ENCODE results near the gene ABCG1. TPM values are rescaled to one million over a fixed set of nuclear protein-coding genes. Genes with fewer than 3 reads are reported as not detected.

ABCG1 gene
- total RNA-seq, 1 experiment from 2014 or later = not detected

DNA sequence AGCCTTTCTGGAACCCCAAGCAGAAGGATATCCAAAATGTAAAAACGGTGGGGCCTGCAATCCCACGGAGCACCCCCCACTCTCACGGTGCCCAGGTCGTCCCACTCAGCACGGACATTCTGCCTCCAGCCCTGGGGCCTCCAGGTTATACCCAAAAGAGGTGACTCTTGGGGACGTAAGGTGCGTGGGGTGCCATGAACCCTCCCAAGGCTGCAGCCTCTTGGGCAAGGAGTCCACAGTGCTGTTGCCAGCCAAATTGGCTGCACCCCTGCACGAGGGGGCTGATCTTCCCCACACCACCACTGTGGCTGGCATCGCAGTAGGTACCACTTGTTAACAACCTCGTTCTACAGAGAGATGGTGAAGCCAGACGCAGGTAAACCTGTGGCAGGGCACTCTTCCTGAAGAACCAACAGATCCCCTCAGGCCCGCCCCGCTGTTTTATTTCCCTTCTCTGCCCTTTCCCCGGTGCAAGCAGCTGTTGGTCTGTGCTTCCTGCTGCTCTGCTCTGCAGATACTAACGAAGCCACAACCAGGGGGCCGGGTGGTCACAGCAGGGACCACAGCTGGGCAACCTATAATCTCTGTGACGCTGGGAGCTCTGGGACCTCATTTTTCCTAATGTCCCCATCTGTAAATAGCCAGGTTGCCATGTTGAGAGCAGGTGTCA, 87.6 kb downstream of the ABCG1 start:
- no peak for DNase-seq (ENCODE audit: low read depth)

DNA sequence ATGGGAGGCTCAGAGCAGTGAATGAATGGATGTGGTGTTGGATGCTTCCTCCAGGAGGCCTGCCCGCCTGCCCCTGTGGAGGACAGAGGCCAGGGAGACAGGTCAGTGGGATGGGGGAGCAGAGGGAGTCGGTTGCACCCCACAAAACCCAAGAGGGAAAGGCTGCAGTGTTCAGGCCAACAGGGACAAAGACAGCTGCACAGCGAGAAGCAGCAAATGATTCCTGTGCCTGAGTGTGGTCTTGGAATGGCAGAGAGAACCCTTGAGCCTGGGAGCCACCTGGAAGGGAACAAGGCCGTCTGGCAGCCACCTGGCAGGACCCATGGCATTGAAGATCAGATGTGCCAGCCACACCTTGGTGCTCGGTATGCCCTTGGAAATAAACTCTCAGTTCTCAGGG, 88.2 kb downstream of the ABCG1 start:
- DNase-seq (ENCODE audit: low read depth) = no peak

DNA sequence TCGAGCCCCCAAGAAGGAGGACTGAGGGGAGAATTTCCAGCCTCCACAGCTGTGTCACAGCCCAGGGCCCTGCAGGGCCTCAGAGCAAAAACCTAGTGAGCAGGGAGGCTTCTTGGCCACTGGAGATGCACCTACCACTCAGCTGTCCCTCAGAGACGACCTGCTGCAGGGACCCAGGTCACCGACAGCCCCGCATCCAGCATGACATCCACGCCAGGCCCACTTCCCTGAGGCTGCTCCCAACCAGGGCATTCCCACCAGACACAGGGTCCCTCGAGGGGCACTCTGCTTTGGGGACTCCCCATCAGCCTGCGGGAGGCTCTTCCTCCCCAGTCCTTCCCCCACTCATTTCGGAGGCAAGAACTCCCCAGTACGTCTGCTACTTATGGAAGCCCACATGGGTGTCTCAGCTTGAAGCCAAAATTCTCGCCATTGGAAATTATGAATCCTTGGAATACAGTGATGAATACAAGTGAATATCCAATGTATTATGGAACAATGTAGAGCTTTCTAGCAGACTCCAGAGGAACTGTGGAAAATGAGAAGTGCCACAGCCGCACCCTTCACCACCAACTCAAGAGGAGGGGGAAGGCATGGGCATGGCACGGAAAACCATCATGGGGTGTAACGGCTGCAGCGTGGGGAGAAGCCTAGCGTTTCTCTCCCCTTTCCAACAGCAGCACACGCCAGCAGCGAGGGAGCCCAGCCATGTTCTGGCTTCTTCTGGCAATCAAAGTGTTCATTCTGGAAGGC, 89.4 kb downstream of the ABCG1 start:
- DNase-seq (ENCODE audit: low read depth) = no peak

DNA sequence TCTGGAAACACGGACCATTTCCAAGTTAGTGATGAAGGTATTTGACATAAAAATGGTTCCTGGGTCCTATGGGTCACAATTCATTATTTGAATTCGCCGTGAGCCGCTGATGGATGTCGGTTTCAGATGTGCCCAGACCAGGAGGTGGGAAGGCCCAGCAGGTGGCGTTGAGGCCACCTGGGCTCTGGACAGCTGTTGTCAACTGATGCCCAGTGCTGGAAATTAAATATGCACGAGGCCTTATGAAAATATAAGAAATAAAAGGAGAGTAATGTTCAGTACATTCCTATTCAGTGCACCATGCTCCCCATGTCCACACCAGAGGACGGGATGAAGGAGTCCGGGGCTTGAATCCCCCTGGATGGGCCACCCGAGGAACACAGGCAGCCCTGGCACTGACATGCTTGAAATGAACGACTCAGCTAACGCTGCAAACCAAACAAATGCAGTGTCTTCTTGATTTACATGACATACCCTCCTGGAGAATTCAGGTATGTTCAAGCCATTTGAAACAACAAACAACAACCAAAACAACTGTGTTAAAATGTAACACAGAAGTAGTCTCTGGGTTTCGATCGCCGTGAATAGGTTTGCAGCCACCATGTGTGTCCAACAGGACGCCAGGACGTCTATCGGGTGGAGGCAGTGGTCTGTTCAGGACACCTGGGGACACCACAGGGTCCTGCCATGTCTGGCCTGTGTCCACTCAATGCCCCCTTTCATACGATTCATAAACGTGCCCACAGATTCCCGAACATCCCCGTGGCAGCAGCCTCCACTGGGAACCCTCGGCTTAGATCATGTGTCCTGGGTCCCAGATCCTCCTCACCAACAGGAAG, 90.2 kb downstream of the ABCG1 start:
- DNase-seq (ENCODE audit: low read depth) = no peak

DNA sequence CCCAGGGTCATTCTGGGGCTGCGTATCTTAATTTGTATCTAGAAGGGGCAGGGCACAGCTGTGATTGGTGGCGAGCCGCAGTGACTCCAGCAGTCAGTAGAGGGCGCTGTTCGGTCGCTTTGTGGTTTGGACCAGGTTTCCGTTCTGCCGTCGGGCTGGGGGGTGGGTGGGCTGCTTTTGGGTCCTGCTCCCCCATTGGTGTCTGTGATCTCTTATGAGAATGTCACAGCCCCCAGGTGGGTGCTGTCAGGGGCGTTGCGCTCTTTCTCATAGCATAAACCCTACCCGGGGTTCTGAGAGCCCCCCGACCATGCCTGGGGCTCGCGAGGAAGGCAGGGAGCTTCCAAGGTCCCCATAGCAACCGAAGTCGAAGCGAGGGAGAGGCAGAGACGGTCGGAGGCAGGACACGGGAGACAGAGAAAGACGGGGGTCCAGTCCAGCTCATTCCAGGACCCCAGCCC, 90.8 kb downstream of the ABCG1 start:
- no peak for DNase-seq (ENCODE audit: low read depth)

DNA sequence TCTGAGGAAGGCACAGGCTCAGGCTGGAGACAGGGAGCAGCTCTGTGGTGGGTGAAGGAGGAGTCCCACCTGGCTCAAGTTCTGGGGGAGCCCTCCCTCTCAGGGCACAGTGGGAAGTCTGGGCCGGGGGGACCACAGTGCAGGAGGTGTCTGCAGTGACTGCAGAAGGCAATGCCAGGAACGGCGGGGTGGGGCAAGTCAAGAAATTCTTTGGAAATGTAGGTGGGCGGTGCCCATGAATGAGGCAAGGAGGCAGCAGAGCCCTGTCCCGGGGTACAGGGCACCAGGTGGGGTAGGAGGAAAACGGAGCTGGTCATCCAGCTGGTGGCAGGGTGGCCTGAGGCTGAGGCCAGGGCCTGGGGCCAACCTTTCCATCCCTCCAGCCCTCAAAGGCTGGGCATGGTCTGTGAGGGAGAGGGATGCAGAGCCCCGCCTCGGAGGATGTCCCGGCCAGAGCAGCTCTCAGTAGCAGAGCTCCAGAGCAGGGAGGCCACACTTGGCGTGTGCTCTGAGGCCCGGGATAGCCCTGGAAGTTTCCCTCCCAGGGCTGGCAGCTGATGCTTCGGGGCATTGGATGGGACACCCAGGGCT, 91.6 kb downstream of the ABCG1 start:
- no peak for DNase-seq (ENCODE audit: low read depth)

DNA sequence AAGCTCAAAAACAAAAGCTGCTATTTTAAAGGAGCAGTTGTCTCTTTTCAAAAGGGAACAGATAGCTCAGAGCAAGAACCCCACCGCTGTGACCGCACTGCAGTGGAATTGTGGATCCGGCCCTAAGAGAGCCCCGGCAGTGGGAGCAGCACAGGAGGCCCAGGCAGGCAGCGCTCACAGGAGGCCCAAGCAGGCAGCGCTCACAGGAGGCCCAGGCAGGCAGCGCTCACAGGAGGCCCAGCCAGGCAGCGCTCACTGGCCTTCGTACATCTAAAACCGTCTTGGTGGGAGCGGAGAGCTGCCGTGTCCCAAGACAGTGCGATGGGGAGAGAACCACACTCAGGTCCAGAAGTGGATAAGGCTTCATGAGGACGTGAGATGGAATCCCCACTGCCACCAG, 92.2 kb downstream of the ABCG1 start:
- no peak for DNase-seq (ENCODE audit: low read depth)

DNA sequence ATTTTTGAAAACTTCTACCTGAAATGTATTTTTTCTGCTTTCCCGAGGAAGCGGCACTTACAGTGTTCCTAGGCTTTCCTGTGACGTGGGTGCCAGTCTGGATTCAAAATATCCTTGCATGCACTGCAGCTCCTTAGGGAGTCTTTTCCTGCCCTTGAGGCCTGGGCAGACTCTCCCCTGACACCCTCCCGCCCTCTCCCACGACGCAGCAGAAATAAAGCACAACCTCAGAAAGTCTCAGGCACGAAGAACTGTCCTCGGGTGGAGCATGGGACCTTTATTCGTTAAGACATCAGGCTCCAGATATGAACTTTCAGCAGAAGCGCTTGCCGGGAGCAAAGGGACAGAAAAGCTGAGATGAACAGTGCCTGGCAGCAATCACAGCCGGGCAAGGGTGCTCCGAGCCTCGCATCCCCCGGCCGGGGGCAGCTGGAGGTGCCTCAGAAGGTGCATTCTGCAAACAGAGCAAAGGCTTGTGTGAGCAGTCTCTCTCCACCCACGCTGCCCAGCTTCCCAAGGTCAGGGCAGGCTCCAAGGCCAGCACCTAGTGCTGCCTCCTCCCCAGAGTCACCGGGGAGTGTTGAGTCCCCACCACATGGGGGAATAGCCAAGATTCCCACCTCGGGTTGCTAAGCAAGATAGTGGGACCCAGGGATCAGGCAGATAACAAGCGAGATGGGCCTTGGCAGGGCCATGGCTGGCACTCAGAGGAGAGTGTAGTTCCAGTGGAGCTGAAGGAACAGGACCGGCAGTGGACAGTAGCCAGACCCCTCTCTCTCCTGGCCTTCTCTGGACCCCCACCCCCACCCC, 93.1 kb downstream of the ABCG1 start:
- no peak for DNase-seq (ENCODE audit: low read depth)

DNA sequence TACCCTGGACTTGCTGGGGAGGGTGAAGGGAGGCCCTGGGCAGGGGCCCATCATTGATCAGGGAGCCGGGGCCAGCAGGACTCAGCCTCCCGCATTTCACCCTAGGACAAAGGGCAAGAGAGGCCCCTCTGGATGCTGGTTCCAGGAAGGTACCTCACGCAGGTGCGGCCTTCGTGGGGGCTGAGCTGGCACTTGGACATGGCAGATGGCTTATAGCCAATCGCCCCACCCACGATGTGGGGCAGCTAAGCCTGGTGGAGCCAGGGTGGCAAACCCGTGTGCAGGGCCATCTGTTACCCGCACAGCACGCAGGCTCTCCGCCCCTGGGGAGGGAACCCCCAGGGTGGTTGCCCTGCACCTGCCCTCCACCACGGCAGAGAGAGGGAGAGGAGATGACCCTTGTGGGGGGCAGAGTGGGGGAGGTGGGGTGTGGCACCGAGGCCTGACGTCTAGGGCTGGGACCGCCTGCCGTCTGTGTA, 93.7 kb downstream of the ABCG1 start:
- DNase-seq (ENCODE audit: low read depth) = no peak

DNA sequence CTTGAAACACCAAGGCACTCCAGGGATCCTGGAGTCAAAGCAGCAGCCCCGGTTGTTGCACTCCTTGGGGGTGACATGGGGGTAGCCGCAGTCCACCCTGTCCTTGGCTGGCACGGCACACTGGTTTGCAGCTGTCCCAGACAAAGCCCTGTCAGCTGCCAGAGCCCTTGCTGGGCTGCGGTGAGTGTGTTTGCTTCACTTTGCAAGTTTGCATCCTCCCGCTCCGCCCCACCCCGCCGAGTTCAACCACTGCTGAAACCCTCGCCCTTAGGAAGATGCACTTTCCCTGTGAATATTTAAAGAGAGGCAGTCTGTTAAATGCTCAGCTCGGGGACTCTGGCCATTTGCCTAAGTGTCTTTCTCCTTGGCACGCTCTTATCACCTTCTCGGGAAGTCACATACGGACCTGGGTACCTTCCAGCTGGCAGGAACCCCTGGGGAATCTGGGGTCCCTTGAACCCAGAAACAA, 94.6 kb downstream of the ABCG1 start:
- DNase-seq (ENCODE audit: low read depth) = no peak

DNA sequence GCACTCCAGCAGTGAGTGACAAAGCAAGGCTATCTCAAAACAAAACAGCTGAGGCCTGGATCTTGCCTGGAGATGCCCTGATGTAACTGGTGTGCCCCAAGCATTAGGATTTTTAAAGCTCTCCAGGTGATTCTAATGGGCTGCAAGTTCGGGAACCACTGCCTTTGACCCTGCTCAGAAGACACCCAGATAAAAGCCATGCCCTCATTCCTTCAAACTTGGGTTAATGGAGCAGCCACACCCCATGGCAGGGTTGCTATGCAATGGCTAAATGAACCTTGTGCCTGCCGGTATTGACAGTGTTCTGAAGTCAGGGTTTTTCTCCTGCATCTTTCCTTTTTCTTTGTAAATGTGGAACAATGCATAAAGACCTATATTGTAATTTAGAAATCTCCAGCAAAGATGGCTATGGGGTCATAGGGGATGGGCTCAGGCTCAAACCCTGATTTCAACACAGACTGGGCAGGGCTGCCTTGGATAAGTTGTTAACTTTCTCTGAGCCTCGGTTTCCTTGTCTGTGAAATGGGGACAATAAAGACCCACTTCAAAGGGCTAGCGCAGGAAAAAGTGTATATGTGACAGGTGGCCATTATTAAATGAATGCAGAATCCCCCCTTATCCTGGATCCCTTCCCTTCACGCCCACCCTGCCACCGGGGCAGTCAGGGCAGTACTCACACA, 95.8 kb downstream of the ABCG1 start:
- no peak for DNase-seq (ENCODE audit: low read depth)

DNA sequence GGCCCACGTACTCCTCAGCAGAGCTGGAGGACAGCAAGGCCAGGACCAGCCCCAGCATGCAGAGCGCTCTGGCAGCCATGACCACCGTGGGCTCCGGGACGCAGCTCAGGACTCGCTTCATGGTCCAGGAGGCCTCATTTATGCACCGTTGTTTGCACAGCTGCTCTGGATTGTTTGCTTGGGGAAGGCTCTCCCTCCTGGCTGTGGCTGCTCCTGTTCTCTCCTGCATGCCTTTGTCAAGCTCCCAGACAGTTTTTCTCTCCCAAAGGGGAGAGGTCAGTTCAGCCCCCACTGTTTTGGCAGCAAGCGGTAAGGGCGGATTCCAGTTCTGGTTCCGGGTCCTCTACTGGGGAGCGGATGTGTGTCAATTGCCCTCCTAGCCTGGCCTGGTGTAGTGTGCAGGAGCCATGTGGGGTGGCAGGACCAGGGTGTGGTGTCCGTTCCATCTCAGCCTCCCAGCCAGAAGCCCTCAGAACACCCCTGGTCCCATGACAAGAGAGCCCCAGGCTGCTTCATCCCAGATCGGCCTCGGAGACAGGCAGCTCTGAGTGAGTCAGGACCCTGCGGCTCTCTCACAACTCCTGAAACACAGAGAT, 96.5 kb downstream of the ABCG1 start, which contains the start of gene TFF3:
TSS of gene TFF3 (minus strand) at position 114 of the 596 bp plus-strand sequence. CDS start at position 79, 35 bp downstream.
- DNase-seq (ENCODE audit: low read depth) = peak; percentile 40

DNA sequence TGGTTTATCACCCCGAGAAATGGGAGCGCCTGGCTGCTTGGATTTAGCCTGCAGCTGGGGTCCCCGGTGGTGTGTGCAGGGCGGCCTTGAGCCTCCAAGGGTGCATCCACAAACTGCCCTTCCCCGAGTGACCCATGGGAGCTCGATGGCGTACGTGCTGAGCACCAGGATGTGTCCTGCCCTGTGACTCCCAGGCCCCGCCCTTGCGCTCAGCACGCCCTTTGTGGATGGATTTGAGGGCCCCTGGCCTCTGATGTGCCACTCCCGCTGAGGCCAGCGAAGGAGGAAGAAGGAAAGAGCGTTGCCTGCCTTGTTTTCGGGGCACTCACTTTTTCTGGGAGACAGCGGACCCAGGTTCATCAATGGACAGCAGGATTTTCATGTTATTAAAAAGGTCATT, 98.0 kb downstream of the ABCG1 start:
- no peak for DNase-seq (ENCODE audit: low read depth)

DNA sequence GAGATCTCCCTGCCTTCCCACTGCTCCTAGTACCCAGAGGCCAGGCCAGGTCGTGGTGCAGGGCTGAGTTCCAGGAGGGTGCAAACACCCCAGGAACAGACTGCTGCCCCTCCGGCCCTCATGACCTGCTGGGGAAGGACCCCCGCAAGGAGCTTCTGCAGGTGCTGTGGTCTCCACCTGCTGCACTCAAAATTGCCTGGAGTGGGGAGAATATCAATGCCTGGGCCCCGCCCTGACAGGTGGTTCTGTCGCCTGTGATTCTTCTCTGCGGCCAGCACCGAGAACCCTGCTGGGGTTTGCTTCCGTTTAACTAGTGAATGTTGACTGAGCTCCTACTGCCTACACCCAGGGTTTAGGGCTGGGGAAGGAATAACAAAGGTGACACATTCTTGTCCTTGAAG, 98.4 kb downstream of the ABCG1 start:
- no peak for DNase-seq (ENCODE audit: low read depth)

DNA sequence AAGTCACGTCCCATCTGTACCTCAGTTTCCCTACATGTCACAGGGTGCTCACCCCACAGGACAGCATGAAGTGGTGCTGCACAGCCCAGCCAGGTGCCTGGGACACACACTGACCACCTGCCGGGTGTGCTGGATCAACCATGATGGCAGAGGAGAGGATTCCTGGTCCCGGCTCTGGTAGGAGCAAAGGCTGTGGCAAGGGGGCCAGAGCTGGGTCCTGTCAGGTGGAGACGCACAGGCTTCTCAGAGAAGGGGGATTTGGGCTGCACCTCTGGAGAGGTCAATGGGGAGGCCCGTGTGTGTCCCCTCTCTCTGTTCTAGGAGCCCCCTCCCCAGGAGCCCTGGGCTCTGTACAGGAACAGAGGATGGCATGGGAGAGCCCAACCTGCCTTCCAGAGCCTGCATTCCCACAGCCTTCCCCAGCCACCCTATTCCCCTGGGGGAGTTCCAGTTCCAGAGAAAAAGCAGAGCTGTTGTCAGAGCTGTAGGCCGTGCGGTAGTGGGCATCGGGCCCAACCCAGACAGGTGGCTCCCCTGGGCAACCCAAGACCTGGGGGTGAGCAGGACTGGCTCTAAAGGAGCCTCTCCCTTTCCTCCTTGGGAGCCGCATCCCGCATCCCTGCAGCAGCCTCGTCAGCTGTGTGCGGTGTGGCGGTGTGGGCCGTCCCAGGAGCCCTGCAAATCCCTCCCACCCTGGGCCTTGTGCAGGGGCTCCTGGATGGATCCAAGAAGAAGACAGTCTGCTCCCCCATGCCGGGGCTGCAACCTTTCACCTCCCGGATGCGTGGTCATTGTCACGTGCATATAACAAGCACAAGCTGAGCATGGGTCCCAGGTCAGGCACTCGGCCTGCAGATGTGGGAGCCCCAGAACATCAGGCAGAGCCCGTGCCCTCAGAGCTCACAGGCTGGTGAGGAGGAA, 99.1 kb downstream of the ABCG1 start:
- no peak for DNase-seq (ENCODE audit: low read depth)

DNA sequence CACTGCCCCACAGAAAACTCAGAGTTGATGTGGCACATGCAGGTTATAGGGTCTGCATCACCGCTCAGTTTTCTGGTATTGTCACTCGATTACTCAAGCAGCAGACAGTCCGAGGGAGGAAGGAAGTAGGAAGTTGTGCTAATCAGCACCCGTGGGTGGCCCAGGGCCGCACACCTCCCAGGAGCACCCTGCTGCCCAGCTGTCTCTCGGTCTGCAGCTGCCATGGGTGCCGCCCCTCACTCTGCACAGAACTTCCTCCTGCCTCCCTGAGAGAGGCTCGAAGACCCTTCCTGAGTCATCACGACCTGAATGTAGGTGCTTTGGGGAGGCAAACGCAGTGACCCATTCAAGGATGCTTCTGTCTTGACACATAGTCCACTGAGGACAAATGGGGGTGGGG, 100.4 kb downstream of the ABCG1 start:
- no peak for DNase-seq (ENCODE audit: low read depth)

DNA sequence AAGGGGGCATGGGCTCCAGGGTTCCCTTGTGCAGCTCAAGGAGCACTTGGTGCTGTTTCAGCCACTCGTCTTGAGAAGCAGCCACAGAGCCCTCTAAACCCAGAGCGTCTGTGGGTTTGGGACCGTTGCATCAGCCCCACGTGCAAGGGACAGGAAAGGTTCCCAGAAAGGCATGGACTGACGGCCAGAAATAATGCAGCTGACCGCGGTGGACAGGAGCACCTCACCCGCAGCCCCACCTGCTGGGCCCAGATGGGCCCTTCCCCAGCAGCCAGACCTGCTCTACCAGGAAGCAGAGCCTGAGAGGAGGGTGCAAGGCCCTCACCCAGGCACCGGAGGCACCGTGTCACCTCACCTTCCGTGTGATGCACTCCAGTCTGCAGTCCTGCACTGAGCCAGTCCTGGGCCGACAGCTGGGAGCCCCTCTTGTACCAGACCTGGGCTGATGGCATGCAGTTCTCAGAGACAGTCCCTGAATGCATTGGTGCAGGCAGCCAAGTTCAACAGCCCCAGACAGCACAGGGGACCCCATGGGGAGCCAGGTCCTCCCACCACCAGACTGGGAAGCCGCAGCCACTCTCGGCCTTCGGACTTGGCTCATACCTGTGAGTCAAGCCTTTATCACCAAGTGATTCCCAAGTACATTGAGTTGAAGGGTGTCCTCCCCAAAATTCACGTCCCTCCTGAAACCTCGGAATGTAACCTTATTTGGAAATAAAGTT, 101.1 kb downstream of the ABCG1 start:
- DNase-seq (ENCODE audit: low read depth) = no peak

DNA sequence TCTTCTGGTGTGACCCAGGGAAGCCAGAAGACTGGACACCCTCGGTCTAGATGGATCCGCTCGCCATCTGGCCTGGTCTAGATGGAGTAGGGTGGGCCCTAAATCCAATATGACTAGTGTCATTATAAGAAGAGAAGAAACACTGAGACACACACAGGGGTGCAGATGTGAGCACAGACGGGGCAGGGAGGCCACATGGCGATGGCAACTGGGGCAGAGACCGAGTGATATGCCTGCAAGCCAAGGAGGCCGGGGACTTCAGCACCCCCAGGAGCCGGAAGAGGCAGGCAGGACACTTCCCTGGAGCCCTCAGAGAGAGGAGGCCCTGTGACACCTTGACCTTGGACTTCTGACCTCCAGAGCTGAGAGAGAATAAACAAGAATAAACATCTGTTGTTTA, 101.9 kb downstream of the ABCG1 start:
- no peak for DNase-seq (ENCODE audit: low read depth)
